Measurements from ENCODE around the gene ASTL.
A peak's percentile ranks its signal among the peaks of the same experiment; 100 is the strongest.

ASTL gene

DNA sequence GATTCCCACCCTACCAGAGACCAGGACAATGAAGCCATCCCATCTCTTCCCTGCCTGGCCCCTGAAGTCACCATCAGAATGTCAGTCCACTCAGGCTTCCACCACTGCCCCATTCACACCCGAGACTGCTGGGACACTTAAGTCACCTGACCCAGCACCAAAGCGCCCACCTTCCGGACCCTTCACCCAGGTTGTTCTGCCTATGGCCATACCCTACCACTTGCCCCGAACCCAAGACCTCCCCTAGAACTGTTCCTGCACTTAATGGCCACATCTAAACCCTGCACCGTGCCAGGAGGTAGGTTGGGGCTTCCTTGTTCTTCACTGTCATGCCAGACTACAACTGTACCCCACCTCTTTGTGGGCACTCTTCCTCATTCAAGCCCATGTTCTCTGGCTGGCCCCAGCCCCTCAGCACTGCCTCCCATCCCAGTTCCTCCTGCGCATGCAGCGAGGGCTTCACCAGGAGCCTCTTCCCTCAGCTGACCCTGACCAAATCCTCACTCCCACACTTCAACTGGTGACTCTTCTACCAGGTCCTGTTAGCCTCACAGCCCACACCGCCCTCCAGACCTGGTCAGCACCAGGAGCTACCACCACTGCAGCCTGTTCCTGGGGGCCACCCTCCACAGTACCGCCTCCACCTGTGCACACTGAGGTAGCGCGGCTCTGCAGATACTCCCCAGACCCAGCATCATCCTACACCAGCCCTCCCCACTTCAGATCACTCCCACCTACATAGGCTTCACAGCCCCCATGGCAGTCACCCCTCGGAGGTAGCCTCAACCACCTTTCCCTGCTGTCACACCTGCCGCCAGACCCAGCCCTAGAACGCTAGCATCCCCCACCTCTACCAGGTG, 13.7 kb downstream of the ASTL start:
- DNase-seq, result no peak

DNA sequence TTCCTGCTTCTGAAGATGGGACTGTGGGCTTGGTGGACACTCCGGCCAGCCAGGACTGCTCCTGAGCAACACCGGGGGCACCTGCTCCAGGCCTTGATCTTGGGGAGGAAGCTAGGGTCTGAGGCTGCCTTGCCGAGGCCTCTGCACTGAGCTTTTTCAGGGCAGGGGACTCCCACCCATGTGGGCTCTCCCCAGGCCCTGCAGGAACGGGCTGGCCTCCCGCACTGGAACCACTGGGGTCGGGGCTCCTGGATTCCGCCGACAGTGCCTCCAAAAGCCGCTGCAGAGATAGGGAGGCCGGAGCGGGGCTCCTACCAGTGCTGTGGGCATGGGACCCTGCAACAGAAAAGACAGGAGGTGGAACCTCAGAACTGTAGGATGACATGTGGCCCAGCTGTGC, 14.4 kb downstream of the ASTL start:
- no peak for DNase-seq

GRCh38 chr2:96123290-96123689, 15.0 kb downstream of the ASTL start:
- no peak for DNase-seq

DNA sequence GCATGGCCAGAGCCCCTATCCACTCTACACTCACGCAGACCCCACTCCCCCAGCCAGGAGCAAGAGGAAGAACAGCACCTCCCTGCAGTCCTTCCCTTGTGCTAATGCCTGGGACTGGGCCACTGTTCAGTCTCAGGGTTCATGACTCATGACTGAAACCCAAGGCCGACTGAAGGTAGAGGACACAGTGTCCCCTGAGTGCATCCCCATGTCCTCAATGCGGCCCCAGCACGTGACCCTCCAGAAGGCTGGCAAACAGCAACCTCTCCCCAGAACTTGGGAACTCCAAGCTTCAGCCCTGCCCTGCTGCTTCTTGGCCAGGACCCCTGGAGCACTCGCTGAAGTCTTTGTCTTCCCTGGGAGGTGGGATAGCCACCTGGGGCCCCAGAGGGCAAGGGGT, 15.9 kb downstream of the ASTL start:
- no peak for DNase-seq

DNA sequence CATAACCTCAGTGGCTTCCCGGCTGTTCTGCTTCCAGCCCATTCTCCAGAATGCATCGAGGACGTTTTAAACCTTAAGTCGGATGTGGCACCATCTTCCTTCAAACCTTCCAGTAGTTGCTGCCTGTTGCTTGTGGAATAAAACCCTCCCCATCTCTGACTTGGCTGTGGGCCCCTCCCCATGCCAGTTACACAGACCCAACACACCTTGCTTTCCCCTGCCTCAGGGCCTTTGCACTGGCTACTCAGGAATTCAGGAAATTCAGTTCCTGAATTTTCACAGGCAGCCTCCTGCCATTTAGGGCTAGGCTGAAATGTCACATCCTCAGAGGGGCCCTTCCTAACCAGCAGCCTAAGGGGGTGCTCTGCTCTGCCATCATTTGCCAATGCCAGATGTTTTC, 16.9 kb downstream of the ASTL start:
- no peak for DNase-seq

- no peak for DNase-seq
Measured at GRCh38 chr2:96120991-96121390, 17.3 kb downstream of the ASTL start.

DNA sequence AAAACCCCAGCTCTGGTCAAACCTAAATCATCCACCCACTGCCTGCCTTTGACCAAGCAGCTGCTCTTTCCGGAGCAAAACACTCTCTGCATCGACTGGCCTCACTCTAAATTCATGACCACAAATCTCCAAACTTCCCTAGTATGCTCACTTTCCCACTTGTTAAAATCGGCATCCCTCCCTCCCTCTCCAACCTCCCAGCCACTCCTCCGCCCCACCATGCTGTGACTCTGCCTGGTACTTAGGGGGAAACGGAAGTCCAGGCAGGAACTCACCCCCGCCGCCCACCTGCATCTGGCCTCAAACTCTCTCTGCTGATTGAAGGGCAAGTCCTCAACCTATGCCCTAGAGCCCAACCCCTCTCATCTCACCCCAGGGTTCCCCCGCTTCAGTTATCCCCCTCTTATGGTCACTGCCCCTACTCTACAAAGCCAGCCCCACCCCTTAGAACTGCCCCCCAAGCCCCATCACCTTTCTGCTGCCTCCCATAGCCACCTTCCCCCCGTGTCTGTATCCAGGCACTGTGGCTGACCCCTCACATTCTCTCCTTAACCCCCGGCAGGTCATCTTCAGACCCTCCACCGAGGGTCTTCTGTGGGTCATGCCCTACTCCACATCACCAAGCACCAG, 18.1 kb downstream of the ASTL start:
- DNase-seq, result no peak

- DNase-seq, result no peak
Measured at GRCh38 chr2:96119389-96119751, 18.9 kb downstream of the ASTL start.

DNA sequence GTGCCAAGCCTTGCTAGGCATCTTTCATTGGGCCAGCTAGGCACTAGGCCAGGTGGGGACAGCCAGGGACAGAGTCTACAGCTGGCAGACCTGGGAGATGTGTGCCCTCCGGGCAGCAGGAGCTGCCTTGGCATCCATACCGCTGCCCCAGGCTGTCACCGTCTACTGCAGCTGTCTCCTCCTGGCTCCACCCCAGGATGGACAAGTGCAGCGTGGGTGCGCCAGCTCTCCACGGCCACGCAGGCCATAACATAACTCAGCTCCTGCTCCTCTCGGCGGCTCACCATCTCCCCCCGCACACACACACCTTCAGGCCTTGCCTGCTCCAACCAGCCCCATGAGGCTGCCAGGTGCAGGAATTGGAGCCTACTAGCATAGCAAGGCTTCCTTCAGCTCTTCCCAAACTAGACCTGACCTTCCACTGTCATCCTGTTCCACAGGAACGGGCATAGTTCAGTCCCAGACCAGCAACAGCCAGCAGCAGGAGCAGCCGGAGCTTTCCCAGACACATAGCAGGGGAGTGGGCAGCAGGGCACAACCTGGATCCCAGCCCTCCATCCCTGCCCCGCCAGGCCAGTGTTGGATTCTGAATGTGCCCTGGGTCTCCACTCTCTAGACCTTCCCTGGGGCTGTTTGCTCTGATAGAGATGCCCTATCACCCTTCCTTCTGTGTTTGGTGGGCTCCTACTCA, 19.5 kb downstream of the ASTL start:
- no peak for DNase-seq

- DNase-seq, result no peak
Measured at GRCh38 chr2:96117701-96118588, 20.4 kb downstream of the ASTL start.

- peak; percentile 70 for DNase-seq
Measured at GRCh38 chr2:96116879-96117533, 21.3 kb downstream of the ASTL start.

- peak; percentile 82 for DNase-seq
Measured at GRCh38 chr2:96116424-96116878, 21.9 kb downstream of the ASTL start, which contains the start of gene ADRA2B. ADRA2B (minus strand) TSS chr2:96116571; CDS start chr2:96116149, 422 bp downstream.

- DNase-seq, result no peak
Measured at GRCh38 chr2:96115631-96116423, 22.5 kb downstream of the ASTL start.

DNA sequence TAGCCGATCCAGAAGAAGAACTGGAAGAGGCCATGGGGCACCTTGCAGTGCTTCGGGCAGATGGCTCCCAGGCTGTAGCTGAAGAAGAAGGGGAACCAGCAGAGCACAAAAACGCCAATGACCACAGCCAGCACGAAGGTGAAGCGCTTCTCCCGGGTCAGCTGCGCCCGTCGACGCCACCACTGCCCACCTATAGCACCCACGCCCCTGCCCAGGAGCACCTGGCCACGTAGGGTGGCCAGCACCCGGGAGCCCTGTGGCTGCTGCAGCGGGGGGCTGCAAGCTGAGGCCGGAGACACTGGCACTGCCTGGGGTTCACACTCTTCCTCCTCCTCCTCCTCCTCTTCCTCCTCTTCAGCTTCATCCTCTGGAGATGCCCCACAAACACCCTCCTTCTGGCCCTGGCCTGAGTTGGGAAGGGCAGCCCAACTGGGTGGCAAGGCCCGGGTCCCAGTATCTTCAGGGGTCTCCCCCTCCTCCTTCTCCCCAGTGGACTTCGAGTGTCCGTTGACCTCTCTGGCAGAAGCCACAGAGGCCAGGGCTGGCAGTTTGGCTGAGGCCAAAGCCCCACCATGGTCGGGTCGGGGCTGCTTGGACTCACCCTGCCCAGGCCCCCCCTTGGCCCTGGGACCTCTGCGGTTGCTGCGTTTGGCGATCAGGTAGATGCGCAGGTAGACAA, 23.3 kb downstream of the ASTL start:
- no peak for DNase-seq

DNA sequence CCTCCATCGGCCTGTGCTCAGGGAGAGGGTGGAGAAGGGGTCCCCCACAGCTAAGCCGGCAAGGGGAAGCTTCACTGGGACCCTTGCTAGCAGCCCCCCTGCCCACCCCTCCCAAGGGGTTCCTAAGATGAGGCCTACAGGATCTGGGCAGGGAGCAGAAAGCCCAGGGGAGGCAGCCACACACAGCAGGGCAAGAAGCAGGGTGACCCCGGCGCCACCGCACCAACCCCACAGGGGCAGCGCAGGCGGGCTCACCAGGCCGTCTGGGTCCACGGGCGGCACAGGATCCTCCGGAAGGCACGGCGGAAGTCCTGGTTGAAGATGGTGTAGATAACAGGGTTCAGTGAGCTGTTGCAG, 23.8 kb downstream of the ASTL start:
- no peak for DNase-seq

- no peak for DNase-seq
Measured at GRCh38 chr2:96113951-96114350, 24.4 kb downstream of the ASTL start.

- DNase-seq, result peak; percentile 18
Measured at GRCh38 chr2:96113367-96113677, 25.0 kb downstream of the ASTL start.

GRCh38 chr2:96112501-96113366, 25.6 kb downstream of the ASTL start:
- DNase-seq, result no peak

DNA sequence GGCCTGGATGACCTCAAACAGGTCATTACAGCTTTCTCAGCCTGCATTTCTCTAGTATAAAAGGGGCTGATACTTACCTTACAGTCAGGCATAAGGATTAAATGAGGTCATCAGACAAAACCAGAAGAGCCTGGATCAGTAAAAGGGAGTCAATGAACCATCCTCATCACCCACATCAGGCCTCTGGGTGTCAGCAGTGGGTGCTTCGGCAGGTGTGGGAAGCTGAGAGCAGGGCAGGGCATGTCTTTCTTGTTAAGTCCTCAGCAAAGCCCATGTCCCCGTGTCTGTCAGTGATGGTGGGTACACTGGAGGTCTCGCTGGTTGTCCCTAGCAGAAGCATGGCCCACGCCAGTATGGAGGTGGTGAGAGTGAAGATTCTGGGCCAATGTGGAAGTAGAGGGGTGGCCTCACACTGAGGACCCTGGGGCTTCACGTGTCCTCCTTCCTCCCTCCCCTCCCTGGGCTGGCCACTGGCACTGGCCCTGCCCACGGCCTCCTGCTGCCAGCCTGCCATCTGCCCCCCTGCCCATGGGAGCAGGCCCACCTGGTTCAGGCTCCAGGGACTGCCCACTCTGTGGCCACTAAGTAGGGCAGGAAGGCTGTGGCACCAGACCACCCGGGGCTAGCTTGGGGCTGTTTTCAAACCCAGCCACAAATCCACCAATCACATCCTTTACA, 26.3 kb downstream of the ASTL start:
- DNase-seq, result no peak
